SK-N-MC (cell line): ENCODE measurements around the gene RAB7A.

Experiments used
- EZH2 ChIP-seq: fragments of 200-600 bp; sonication (generic); IDR thresholded peaks from one replicate; pipeline ENCODE4 v1.6.1; 2017; ENCODE audit warnings: antibody characterized with exemption
- POLR2AphosphoS5 ChIP-seq: IDR thresholded peaks from 2 replicates; pipeline ENCODE4 v1.6.1; 2012; ENCODE audit warnings: mild to moderate bottlenecking, low read depth, low read length, borderline replicate concordance

- TF ChIP-seq EZH2 (no peak), POLR2AphosphoS5 (no peak)
These were observed 42.5 kb downstream of the RAB7A start for GRCh38 chr3:128768471-128768870.
